Vagina (tissue), 2 donors: ENCODE measurements around the gene C10orf143.

Experiments
- CTCF ChIP-seq, 3 experiments: fragments of 450-650 bp in 2 of 3; fragments of 200-600 bp in 1 of 3; sonication (generic) in 1 of 3; IDR thresholded peaks; one replicate each; pipeline ENCODE4 v1.5.1; 2017 to 2019; ENCODE audit warnings: antibody characterized with exemption in 3 of 3, mild to moderate bottlenecking in 2 of 3, moderate library complexity in 2 of 3
- POLR2A ChIP-seq, 2 donors: fragments of 450-650 bp; IDR thresholded peaks; one replicate each; pipeline ENCODE4 v1.6.1; 2017; ENCODE audit warnings: antibody characterized with exemption in 2 of 2, mild to moderate bottlenecking in 2 of 2, moderate library complexity in 2 of 2
- POLR2AphosphoS5 ChIP-seq, 2 donors: sonication (generic); formaldehyde crosslinking; IDR thresholded peaks; one replicate each; pipeline ENCODE4 v1.9.0; 2017; ENCODE audit warnings: antibody characterized with exemption in 2 of 2, mild to moderate bottlenecking in 2 of 2, low read depth in 1 of 2; ENCODE audit not compliant: insufficient read depth in 1 of 2

DNA sequence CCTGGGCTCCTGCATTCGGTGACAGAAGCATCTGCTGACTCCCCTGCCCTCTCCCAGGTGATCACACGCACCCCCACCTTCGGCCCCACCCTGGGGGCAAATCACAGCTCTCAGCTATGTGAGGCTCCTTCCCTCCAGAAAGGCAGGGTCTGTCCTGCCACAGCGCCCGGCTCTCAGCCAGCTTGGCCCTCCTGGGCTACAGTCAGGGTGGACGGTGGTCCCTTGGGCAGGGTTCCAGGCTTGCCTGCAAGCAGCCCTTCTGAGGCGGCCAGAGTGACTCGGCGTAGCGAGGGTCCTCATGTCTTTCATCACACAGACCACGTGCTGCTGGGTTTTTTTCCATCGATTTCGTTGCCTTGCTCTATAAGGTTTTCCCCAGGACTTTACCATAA lies 93.0 kb downstream of the C10orf143 start:
- TF ChIP-seq POLR2A (IDR thresholded peaks at IDR 0.05) (no peak), POLR2AphosphoS5 (IDR thresholded peaks at IDR 0.05; ENCODE audit: insufficient read depth in 1 of 2, low read depth in 1 of 2) (no peak), CTCF (IDR thresholded peaks at IDR 0.05) (no peak)
